A673 (cell line): ENCODE data around the gene CPLX1. TPM values are rescaled to one million over a fixed set of nuclear protein-coding genes. Genes with fewer than 3 reads are reported as not detected.

Source experiments
- BruUV-seq: library from RNA; stranded (reverse); fragments of 400-500 nt; replicated peaks from 2 replicates; lab custom pipeline; 2021; lab: Mats Ljungman, UMichigan
- CTCF ChIA-PET: fragments of 300-600 bp; sonication (Branson Sonifier 250); formaldehyde crosslinking; loops from one replicate; lab custom pipeline; 2022; ENCODE audit warnings: antibody characterized with exemption; lab: Charles Lee
- POLR2A ChIA-PET: fragments of 300-600 bp; sonication (Branson Sonifier 250); formaldehyde crosslinking; loops from one replicate; lab custom pipeline; 2022; ENCODE audit warnings: antibody characterized with exemption; ENCODE audit not compliant: low non-redundant PET; lab: Charles Lee
- DNase-seq: peaks from one replicate; pipeline ENCODE4 v3.0.0-alpha.2; 2015; ENCODE audit warnings: low spot score
- H3K27ac ChIP-seq: fragments of 200-600 bp; sonication (generic); 2 replicates; pipeline ENCODE4 v1.5.1; 2016; ENCODE audit warnings: mixed run types, low read depth, mild to moderate bottlenecking, mixed read lengths, antibody characterized with exemption, low read length; ENCODE audit not compliant: poor library complexity, severe bottlenecking
- H3K27me3 ChIP-seq: fragments of 200-600 bp; sonication (generic); replicated peaks from 2 replicates; pipeline ENCODE4 v1.6.1; 2017; ENCODE audit warnings: mixed run types, low read depth, mild to moderate bottlenecking, mixed read lengths, antibody characterized with exemption, low read length; ENCODE audit not compliant: insufficient read depth, poor library complexity
- H3K36me3 ChIP-seq: fragments of 200-600 bp; sonication (generic); 2 replicates; pipeline ENCODE4 v1.6.1; 2016; ENCODE audit warnings: mixed run types, mild to moderate bottlenecking, mixed read lengths, antibody characterized with exemption, low read length; ENCODE audit not compliant: insufficient read depth, poor library complexity, severe bottlenecking
- H3K4me1 ChIP-seq: fragments of 200-600 bp; sonication (generic); 2 replicates; pipeline ENCODE4 v1.6.1; 2017; ENCODE audit warnings: mixed run types, mild to moderate bottlenecking, mixed read lengths, antibody characterized with exemption, low read length; ENCODE audit not compliant: insufficient read depth, poor library complexity, severe bottlenecking
- H3K4me3 ChIP-seq: fragments of 200-600 bp; sonication (generic); 2 replicates; pipeline ENCODE4 v1.5.1; 2016; ENCODE audit warnings: low read depth, mixed run types, mild to moderate bottlenecking, mixed read lengths, low read length; ENCODE audit not compliant: poor library complexity, severe bottlenecking
- H3K9me3 ChIP-seq: fragments of 200-600 bp; sonication (generic); 2 replicates; pipeline ENCODE4 v1.6.1; 2016; ENCODE audit warnings: mixed run types, low read depth, mild to moderate bottlenecking, mixed read lengths, antibody characterized with exemption, low read length; ENCODE audit not compliant: poor library complexity, severe bottlenecking
- EZH2 ChIP-seq: fragments of 200-600 bp; sonication (generic); IDR thresholded peaks from 2 replicates; pipeline ENCODE4 v1.6.1; 2017; ENCODE audit warnings: borderline replicate concordance, low read depth, mild to moderate bottlenecking, mixed read lengths, antibody characterized with exemption, low read length; ENCODE audit not compliant: poor library complexity, severe bottlenecking
- intact Hi-C: fragments of 100-400 bp; cut with micrococcal nuclease; formaldehyde crosslinking; loops from one replicate; pipeline ENCODE4 v1.10.0; 2022; ENCODE audit not compliant: unreplicated experiment
- total RNA-seq: library from RNA; stranded (reverse); gene quantifications from 2 replicates; pipeline ENCODE4 v1.2.3, GENCODE V29; 2021
- TF ChIP-seq, protein P1 (sequence below): fragments of 300-800, 200-600 bp; sonication (generic); conservative IDR thresholded peaks from 2 replicates; pipeline ENCODE4 v1.5.1; 2017; ENCODE audit warnings: low read depth, mild to moderate bottlenecking, antibody characterized with exemption, low read length, moderate library complexity, mixed read lengths

The CPLX1 gene
- total RNA-seq, 1 experiment from 2014 or later = 4.6 TPM

DNA sequence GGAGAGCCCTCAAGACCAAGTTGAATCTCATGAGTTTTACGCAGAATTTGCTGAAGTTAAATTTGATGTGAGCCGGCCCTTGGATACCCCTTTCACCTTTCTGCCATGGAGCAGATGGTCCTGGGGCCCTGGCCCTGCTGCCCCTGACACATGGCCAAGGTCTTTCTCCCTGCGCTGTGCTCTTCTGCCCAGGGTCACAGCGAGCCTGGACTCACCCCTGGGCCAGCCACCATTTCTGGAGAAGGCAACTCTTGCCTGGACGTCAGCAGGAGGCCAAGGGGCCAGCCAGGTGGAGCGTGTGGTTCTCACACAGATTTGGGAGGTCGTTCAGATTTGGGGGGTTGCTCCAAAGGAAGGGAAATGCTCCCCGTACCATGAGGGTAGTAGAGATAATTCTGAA lies 90.3 kb downstream of the CPLX1 start:
- no TSS peak for BruUV-seq
- H3K36me3 ChIP-seq = peaks cover 69% of the 10 kb centered on the region

More for the DNA sequence above, 90.3 kb downstream of the CPLX1 start:
- TF ChIP-seq EZH2 = no peak
- TF ChIP-seq, protein P1, sequence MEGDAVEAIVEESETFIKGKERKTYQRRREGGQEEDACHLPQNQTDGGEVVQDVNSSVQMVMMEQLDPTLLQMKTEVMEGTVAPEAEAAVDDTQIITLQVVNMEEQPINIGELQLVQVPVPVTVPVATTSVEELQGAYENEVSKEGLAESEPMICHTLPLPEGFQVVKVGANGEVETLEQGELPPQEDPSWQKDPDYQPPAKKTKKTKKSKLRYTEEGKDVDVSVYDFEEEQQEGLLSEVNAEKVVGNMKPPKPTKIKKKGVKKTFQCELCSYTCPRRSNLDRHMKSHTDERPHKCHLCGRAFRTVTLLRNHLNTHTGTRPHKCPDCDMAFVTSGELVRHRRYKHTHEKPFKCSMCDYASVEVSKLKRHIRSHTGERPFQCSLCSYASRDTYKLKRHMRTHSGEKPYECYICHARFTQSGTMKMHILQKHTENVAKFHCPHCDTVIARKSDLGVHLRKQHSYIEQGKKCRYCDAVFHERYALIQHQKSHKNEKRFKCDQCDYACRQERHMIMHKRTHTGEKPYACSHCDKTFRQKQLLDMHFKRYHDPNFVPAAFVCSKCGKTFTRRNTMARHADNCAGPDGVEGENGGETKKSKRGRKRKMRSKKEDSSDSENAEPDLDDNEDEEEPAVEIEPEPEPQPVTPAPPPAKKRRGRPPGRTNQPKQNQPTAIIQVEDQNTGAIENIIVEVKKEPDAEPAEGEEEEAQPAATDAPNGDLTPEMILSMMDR = no peak
- ChIA-PET CTCF (no interaction called here), POLR2A (no interaction called here)
- Histone ChIP-seq H3K4me1 (no peaks in the 10 kb centered on the region), H3K27ac (no peak overlapping the region), H3K4me3 (no peak overlapping the region), H3K27me3 (no peaks in the 10 kb centered on the region), H3K9me3 (no peaks in the 10 kb centered on the region)
- intact Hi-C loops = no loop called here
- no peak for DNase-seq

Other genes starting within 250 kb of the CPLX1 start
- 2.6 and 3.6 TPM in 2 replicates for gene TMEM271, start 249.8 kb downstream of the CPLX1 start, total RNA-seq
- gene PDE6B, start 200.6 kb downstream of the CPLX1 start, total RNA-seq = 10.4 and 12.9 TPM in 2 replicates
- 362 and 383 TPM in 2 replicates for gene ATP5ME, start 151.9 kb downstream of the CPLX1 start, total RNA-seq
- gene MYL5, start 151.6 kb downstream of the CPLX1 start, total RNA-seq = 11.7 and 13.0 TPM in 2 replicates
- gene SLC49A3, start 137.0 kb downstream of the CPLX1 start, total RNA-seq = 0.47 and 1.7 TPM in 2 replicates
- 83.5 and 83.9 TPM in 2 replicates for gene PCGF3, start 120.3 kb downstream of the CPLX1 start, total RNA-seq
- 96.2 and 109 TPM in 2 replicates for gene GAK, start 106.2 kb upstream of the CPLX1 start, total RNA-seq
- gene TMEM175, start 106.3 kb upstream of the CPLX1 start, total RNA-seq = 10.0 and 12.1 TPM in 2 replicates
- gene DGKQ, start 147.4 kb upstream of the CPLX1 start, total RNA-seq = 8.8 and 10.8 TPM in 2 replicates
- 12.0 and 12.3 TPM in 2 replicates for gene IDUA, start 160.9 kb upstream of the CPLX1 start, total RNA-seq
- 0.22 and 0.30 TPM in 2 replicates for gene SLC26A1, start 167.3 kb upstream of the CPLX1 start, total RNA-seq
- gene FGFRL1, start 185.5 kb upstream of the CPLX1 start, total RNA-seq = 30.4 and 40.8 TPM in 2 replicates